BE2C (cell line): Measurements from ENCODE around the gene TAGLN3.

Experiments
- DNase-seq: peaks from one replicate; pipeline ENCODE4 v3.0.0-alpha.2; 2020
- H3K27me3 ChIP-seq: fragments of 250-450 bp; sonication (Bioruptor Pico); 2 replicates; pipeline ENCODE4 v1.5.1; 2020; ENCODE audit warnings: mild to moderate bottlenecking
- H3K36me3 ChIP-seq: fragments of 250-450 bp; sonication (Bioruptor Pico); 2 replicates; pipeline ENCODE4 v1.5.1; 2020; ENCODE audit warnings: mild to moderate bottlenecking
- H3K4me1 ChIP-seq: fragments of 250-450 bp; sonication (Bioruptor Pico); 2 replicates; pipeline ENCODE4 v1.5.1; 2020
- H3K4me3 ChIP-seq: 2 replicates; pipeline ENCODE4 v1.5.1; 2011; ENCODE audit warnings: low read depth, low read length
- H3K9me3 ChIP-seq: fragments of 250-450 bp; sonication (Bioruptor Pico); 2 replicates; pipeline ENCODE4 v1.5.1; 2020
- CTCF ChIP-seq: IDR thresholded peaks from 2 replicates; pipeline ENCODE4 v1.5.1; 2012; ENCODE audit warnings: mild to moderate bottlenecking, low read depth, low read length

TAGLN3 gene

DNA sequence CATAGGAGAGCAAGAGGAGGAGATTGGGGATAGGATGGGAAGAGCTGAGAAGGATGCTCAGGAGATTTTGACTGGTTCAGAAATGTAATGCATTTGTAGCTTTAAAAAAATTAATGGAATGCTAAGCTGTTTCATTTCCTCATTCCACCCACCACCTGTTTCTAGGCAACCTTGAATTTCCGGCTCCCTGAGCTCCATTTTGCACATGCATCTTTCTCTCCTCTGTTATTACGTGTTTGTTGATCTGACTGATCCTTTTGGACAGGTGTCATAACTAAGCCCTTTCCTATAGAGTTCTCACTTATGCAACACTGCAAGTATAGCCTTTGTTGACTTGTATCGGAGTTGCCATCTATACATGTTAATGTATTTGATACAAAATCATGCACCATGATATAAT, 40.1 kb downstream of the TAGLN3 start:
- Histone ChIP-seq H3K36me3 (no peaks in the 10 kb centered on the region), H3K4me3 (no peak overlapping the region), H3K9me3 (no peaks in the 10 kb centered on the region), H3K27me3 (no peaks in the 10 kb centered on the region), H3K4me1 (no peaks in the 10 kb centered on the region)
- no peak for DNase-seq
- TF ChIP-seq CTCF: no peak

- no peak for TF ChIP-seq CTCF
- no peak for DNase-seq
- Histone ChIP-seq H3K4me3 (no peak overlapping the region), H3K4me1 (no peaks in the 10 kb centered on the region), H3K36me3 (no peaks in the 10 kb centered on the region), H3K27me3 (no peaks in the 10 kb centered on the region), H3K9me3 (no peaks in the 10 kb centered on the region)
Measured at GRCh38 chr3:112041321-112041720, 42.6 kb downstream of the TAGLN3 start.

- Histone ChIP-seq H3K9me3 (no peaks in the 10 kb centered on the region), H3K4me3 (no peak overlapping the region), H3K27me3 (no peaks in the 10 kb centered on the region), H3K36me3 (no peaks in the 10 kb centered on the region), H3K4me1 (no peaks in the 10 kb centered on the region)
- DNase-seq: no peak
- no peak for TF ChIP-seq CTCF
Measured at GRCh38 chr3:112042842-112043280, 44.1 kb downstream of the TAGLN3 start.

DNA sequence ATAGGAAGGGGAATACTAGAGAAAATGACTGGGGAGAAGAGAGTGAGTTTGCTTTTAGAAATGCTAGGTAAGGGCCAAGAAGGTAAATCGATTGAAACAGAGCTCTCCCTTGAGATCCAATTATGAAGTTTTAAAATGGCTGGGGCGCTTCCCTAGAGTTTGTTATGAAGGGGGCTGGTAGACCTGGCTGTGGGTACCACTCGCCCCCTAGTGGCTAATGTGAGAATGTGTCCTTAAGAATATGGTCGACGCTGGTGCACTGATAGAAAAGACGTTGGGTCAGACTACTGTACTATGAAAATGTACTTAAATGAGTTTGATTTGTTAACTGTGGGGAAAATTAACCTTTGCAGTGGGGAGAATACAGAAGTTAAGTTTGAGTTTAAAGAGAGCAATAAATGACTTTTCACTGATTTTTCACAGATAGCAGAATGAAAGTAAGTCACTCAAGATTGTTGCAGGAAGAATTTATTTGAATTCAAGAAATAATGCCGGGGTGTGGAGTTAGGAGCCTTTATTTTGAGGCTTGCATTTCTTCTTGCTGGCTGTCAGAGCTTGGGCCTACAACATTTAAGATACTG, 45.0 kb downstream of the TAGLN3 start:
- Histone ChIP-seq H3K36me3 (no peaks in the 10 kb centered on the region), H3K4me3 (no peak overlapping the region), H3K9me3 (no peaks in the 10 kb centered on the region), H3K27me3 (no peaks in the 10 kb centered on the region), H3K4me1 (no peaks in the 10 kb centered on the region)
- peak; percentile 97 for TF ChIP-seq CTCF
- DNase-seq: peak; percentile 56

- TF ChIP-seq CTCF: no peak
- Histone ChIP-seq H3K27me3 (no peaks in the 10 kb centered on the region; the same call in 1 of the 2 replicates), H3K4me3 (no peak overlapping the region), H3K9me3 (no peaks in the 10 kb centered on the region), H3K4me1 (no peaks in the 10 kb centered on the region), H3K36me3 (no peaks in the 10 kb centered on the region)
- no peak for DNase-seq
Measured at GRCh38 chr3:112046599-112046998, 47.9 kb downstream of the TAGLN3 start.

- DNase-seq: no peak
- TF ChIP-seq CTCF: no peak
- no peaks in the 10 kb centered on the region for H3K9me3 ChIP-seq
Measured at GRCh38 chr3:112047264-112047663, 48.5 kb downstream of the TAGLN3 start.

More at GRCh38 chr3:112047264-112047663, 48.5 kb downstream of the TAGLN3 start:
- no peaks in the 10 kb centered on the region for H3K36me3 ChIP-seq
- H3K27me3 ChIP-seq: no peaks in the 10 kb centered on the region; the same call in 1 of the 2 replicates
- no peak overlapping the region for H3K4me3 ChIP-seq
- H3K4me1 ChIP-seq: no peaks in the 10 kb centered on the region
